Sigmoid colon (tissue), 7 donors: Measurements from ENCODE around the gene BRMS1. TPM values are rescaled to one million over a fixed set of nuclear protein-coding genes. Genes with fewer than 3 reads are reported as not detected.
A peak's percentile ranks its signal among the peaks of the same experiment; 100 is the strongest.

Experiments
- DNase-seq: peaks from one replicate; pipeline ENCODE4 v3.0.0-alpha.2; 2019
- H3K27ac ChIP-seq, 4 donors: fragments of 200-600 bp; sonication (generic); one replicate each; pipeline ENCODE4 v1.5.1; 2016 to 2019; ENCODE audit warnings: mild to moderate bottlenecking in 1 of 4
- H3K27me3 ChIP-seq, 3 donors: fragments of 200-600 bp; sonication (generic); one replicate each; pipeline ENCODE4 v1.5.1; 2019; ENCODE audit warnings: mild to moderate bottlenecking in 1 of 3
- H3K36me3 ChIP-seq, 4 donors: fragments of 200-600 bp; sonication (generic); one replicate each; pipeline ENCODE4 v1.5.1; 2016 to 2019
- H3K4me1 ChIP-seq, 4 donors: fragments of 200-600 bp; sonication (generic); one replicate each; pipeline ENCODE4 v1.5.1; 2017 to 2019
- H3K4me3 ChIP-seq, 4 donors: fragments of 200-600 bp; sonication (generic); one replicate each; pipeline ENCODE4 v1.5.1; 2017 to 2019; ENCODE audit warnings: mild to moderate bottlenecking in 2 of 4, moderate library complexity in 1 of 4
- H3K9me3 ChIP-seq, 4 donors: fragments of 200-600 bp in 3 of 4; sonication (generic) in 3 of 4; one replicate each; pipeline versions ENCODE4 v1.5.1 to v1.6.1; 2013 to 2019
- EP300 ChIP-seq, 4 donors: sonication (generic); formaldehyde crosslinking; IDR thresholded peaks; one replicate each; pipeline ENCODE4 v1.6.1; 2017; ENCODE audit warnings: antibody characterized with exemption in 4 of 4
- POLR2A ChIP-seq, 2 donors: fragments of 450-650 bp; IDR thresholded peaks; one replicate each; pipeline ENCODE4 v1.6.1; 2016; ENCODE audit warnings: antibody characterized with exemption in 2 of 2, mild to moderate bottlenecking in 2 of 2, moderate library complexity in 2 of 2
- POLR2AphosphoS5 ChIP-seq, 4 donors: sonication (generic); formaldehyde crosslinking; IDR thresholded peaks; one replicate each; pipeline ENCODE4 v1.6.1; 2017; ENCODE audit warnings: antibody characterized with exemption in 4 of 4
- WGBS, 2 donors: extraction: QIAGEN DNeasy Blood & Tissue Kit; methylation state at CpG; one replicate each; pipeline ENCODE4 v1.1.7; 2013; 5-methylcytosine and 5-hydroxymethylcytosine counted together
- intact Hi-C: fragments of 100-400 bp; cut with DNase I; formaldehyde crosslinking; loops from one replicate; pipeline ENCODE4 v1.15.1; 2023
- polyA plus RNA-seq, 3 donors: library from polyadenylated mRNA; stranded (reverse); fragments of 200-250 nt; gene quantifications; one replicate each; pipeline ENCODE4 v1.2.3, GENCODE V29; 2013
- total RNA-seq, 4 donors: library from RNA; depleted of rRNA; stranded (reverse); fragments of >200 nt; gene quantifications; one replicate each; pipeline ENCODE4 v1.1.0, GENCODE V29; 2016
- TF ChIP-seq, protein P1 (sequence below), 4 experiments: fragments of 450-650 bp in 3 of 4; fragments of 200-600 bp in 1 of 4; IDR thresholded peaks; one replicate each; pipeline ENCODE4 v1.5.1; 2016 to 2019; ENCODE audit warnings: antibody characterized with exemption in 4 of 4, mild to moderate bottlenecking in 3 of 4, moderate library complexity in 2 of 4
- donor health status: healthy with polysubstance abuse.
- donor health status: Bipolar disorder and iron deficiency.
- donor health status: healthy.

The BRMS1 gene
- total and polyA plus RNA-seq, 7 donors: 20.2 to 81.8 (median 36.2) TPM

- Histone ChIP-seq H3K27me3 (no peaks in the 10 kb centered on the region), H3K27ac (no peak overlapping the region), H3K4me3 (no peak overlapping the region), H3K36me3 (peaks cover 0 to 16% (median 0%) of the 10 kb centered on the region in 4 donors), H3K9me3 (no peaks in the 10 kb centered on the region), H3K4me1 (peaks cover 0 to 46% (median 44%) of the 10 kb centered on the region in 4 donors)
- intact Hi-C loops: no loop called here
- TF ChIP-seq POLR2A (IDR thresholded peaks at IDR 0.05): no peak
- TF ChIP-seq EP300 (IDR thresholded peaks at IDR 0.05): no peak
- TF ChIP-seq, protein P1, sequence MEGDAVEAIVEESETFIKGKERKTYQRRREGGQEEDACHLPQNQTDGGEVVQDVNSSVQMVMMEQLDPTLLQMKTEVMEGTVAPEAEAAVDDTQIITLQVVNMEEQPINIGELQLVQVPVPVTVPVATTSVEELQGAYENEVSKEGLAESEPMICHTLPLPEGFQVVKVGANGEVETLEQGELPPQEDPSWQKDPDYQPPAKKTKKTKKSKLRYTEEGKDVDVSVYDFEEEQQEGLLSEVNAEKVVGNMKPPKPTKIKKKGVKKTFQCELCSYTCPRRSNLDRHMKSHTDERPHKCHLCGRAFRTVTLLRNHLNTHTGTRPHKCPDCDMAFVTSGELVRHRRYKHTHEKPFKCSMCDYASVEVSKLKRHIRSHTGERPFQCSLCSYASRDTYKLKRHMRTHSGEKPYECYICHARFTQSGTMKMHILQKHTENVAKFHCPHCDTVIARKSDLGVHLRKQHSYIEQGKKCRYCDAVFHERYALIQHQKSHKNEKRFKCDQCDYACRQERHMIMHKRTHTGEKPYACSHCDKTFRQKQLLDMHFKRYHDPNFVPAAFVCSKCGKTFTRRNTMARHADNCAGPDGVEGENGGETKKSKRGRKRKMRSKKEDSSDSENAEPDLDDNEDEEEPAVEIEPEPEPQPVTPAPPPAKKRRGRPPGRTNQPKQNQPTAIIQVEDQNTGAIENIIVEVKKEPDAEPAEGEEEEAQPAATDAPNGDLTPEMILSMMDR (IDR thresholded peaks at IDR 0.05): no peak
- no peak for TF ChIP-seq POLR2AphosphoS5 (IDR thresholded peaks at IDR 0.05)
- DNase-seq: peak; percentile 56
- 93% methylated on average over 12 of the region's 12 CpGs for WGBS, 2 donors
Observed at GRCh38 chr11:66331542-66332370, 13.1 kb downstream of the BRMS1 start.

- H3K9me3 ChIP-seq: no peaks in the 10 kb centered on the region
- no peak for DNase-seq
- intact Hi-C loops: no loop called here
- WGBS, 2 donors: 70% methylated on average over 10 of the region's 10 CpGs
- H3K27me3 ChIP-seq: no peaks in the 10 kb centered on the region
- H3K4me1 ChIP-seq: peaks cover 0 to 46% (median 44%) of the 10 kb centered on the region in 4 donors
- H3K36me3 ChIP-seq: peaks cover 0 to 16% (median 0%) of the 10 kb centered on the region in 4 donors
- H3K4me3 ChIP-seq: no peak overlapping the region
- TF ChIP-seq, protein P1 (IDR thresholded peaks at IDR 0.05): no peak
- TF ChIP-seq POLR2A (IDR thresholded peaks at IDR 0.05) (no peak), POLR2AphosphoS5 (IDR thresholded peaks at IDR 0.05) (no peak), EP300 (IDR thresholded peaks at IDR 0.05) (no peak)
- no peak overlapping the region for H3K27ac ChIP-seq
Observed at GRCh38 chr11:66330931-66331330, 14.0 kb downstream of the BRMS1 start.

GRCh38 chr11:66329165-66329673, 15.7 kb downstream of the BRMS1 start:
- TF ChIP-seq POLR2A (IDR thresholded peaks at IDR 0.05) (no peak), POLR2AphosphoS5 (IDR thresholded peaks at IDR 0.05) (no peak), EP300 (IDR thresholded peaks at IDR 0.05) (no peak)
- TF ChIP-seq, protein P1 (IDR thresholded peaks at IDR 0.05): no peak
- Histone ChIP-seq H3K36me3 (peaks cover 0 to 16% (median 0%) of the 10 kb centered on the region in 4 donors), H3K27ac (no peak overlapping the region), H3K4me1 (peaks cover 0 to 34% (median 31%) of the 10 kb centered on the region in 4 donors), H3K4me3 (no peak overlapping the region), H3K27me3 (no peaks in the 10 kb centered on the region), H3K9me3 (no peaks in the 10 kb centered on the region)
- intact Hi-C loops: loop anchor here (5.0 kb wide), 1 partner anchor 58 kb away; no protein-coding TSS in a partner anchor
- no peak for DNase-seq
- 88 to 93% methylated on average over 3 of the region's 3 CpGs for WGBS, 2 donors

DNA sequence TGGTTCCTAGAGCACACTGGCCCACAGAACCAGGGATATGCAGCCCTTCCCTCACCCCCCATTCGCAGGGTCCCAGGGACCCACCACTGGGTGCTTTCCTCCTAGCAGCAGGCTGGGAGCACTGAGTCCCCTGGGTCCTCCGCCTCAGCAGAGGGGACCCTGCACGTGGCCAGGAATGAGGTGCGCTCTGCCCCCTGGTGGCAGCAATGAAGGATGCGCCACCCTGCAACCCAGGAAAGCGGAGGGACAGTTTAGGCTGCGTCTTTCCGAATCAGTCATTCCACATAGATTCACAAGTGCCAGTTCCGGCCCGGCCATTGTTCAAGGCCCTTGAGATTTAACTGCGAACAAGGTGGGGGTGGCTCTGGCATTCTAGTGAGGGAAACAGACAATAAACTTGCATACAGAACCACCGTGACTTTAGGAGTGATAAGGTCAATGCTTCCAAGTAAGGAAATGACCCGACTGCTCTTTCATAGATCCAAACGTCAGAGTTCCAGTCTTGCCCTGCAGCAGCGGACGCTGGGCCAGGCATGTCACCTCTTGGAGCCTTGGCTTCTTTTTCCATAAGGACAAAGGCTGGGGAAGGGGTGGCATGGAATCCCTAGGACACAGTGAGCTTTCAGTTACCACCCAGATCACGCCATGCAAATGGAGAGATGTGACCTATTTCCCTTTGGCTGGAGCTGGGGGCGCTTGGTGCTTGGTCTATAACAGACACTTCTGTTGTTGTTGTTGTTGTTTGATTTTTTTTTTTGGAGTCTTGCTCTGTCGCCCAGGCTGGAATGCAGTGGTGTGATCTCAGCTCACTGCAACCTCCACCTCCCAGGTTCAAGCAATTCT, 16.4 kb downstream of the BRMS1 start:
- Histone ChIP-seq H3K27ac (peak overlapping the region; percentile 1 to 81 (median 54)), H3K4me3 (no peak overlapping the region)
- 9 to 13% methylated on average over 19 of the region's 19 CpGs for WGBS, 2 donors

More for the DNA sequence above, 16.4 kb downstream of the BRMS1 start:
- intact Hi-C loops: loop anchor here (1.0 to 5.0 kb wide), 2 partner anchors 16 to 59 kb away; no protein-coding TSS in a partner anchor
- H3K27me3 ChIP-seq: no peaks in the 10 kb centered on the region
- peaks cover 0 to 11% (median 0%) of the 10 kb centered on the region in 4 donors for H3K36me3 ChIP-seq
- H3K4me1 ChIP-seq: peaks cover 0 to 34% (median 31%) of the 10 kb centered on the region in 4 donors
- peak in 1 of 4 donors; percentile 29 for TF ChIP-seq POLR2AphosphoS5 (IDR thresholded peaks at IDR 0.05)
- TF ChIP-seq, protein P1 (IDR thresholded peaks at IDR 0.05): peak; percentile 95 to 99 (median 98)
- no peak for TF ChIP-seq EP300 (IDR thresholded peaks at IDR 0.05)
- DNase-seq: peak; percentile 88
- no peaks in the 10 kb centered on the region for H3K9me3 ChIP-seq
